HG03432 (cell line): ENCODE data around the gene SLF2.
A peak's percentile ranks its signal among the peaks of the same experiment; 100 is the strongest.
"Not testable (repeated sequence)": the region's sequence is repeated elsewhere in the genome, so short reads cannot be mapped to it uniquely, and the experiment has no call there.

ENCODE experiments used
- ATAC-seq: cut with Tn5 transposase; IDR thresholded peaks from one replicate; pipeline ENCODE4 v1.9.1; 2021; ENCODE audit warnings: mild to moderate bottlenecking, moderate library complexity; ENCODE audit not compliant: unreplicated experiment

SLF2 gene

GRCh38 chr10:100960251-100960650, 47.5 kb downstream of the SLF2 start:
- ATAC-seq = no peak

DNA sequence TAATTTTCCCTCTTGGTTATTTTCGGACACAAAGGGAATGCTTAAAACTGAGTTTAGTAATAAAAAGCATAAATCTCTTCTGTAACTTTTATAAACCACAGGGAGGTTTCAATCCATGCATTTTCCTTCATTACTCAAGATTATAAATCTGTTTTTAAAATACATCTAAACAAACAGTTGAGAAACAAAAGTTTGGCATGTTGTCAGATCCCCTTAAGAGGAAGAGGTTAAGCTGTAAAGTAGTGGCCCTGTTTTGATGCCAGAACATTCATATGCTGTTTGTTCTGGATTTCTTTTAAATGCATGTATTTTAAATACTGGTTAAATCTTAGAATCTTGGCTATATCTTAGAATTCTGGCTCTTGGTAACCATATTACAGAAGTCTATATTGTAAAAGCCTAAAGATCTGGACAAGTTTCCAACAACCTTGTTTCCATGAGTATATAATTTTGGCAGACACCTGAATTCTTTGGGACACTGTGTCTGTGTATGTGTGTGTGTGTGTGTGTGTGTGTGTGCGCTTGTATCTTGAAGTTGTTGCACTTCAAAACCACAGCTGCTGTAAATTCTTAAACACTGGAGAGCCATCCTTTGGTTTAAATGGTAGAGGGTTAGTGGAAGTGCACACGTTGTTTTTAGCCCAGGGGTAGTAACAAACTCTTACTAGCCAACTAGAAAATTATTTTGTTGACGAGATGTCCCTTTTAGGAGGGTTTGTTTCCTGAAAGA, 49.8 kb downstream of the SLF2 start:
- ATAC-seq = no peak

DNA sequence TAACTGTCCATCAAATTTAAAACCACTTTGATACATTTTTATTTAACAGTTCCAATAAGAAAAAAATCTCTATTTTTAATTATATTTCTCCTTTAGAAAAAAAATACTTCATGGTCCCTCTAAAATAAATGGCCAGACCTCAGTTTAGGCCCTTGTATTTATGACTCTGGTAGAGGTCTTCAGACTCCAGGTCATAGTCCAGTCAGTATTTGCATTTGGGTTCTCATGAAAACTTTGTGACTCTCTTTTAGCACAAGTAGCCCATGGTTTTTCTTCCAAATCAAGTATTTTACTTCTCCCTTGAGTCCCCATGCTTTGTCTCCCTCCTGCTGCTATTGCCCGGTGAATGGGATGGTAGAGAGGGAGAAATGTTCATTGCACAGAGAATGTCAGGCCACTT, 51.1 kb downstream of the SLF2 start:
- ATAC-seq = no peak

DNA sequence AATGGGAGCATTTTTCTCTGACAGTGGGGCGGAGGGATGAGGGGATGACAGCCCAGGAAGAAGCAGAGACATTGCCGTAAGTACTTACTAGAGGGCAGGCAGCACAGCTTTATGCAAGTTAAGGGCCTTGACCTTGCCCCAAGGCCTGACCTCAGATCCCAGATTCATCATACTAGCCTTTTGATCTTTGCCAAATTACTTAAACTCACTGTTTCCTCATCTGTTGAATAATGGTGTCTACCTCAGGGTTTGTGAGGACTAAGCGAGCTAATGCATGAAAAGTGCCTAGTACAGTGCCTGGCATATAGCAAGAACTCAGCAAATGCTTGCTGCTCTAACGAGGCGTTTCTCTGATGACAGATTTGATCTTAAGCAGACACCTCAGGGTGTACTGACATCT, 53.1 kb downstream of the SLF2 start:
- no peak for ATAC-seq

- no peak for ATAC-seq
These were observed 54.1 kb downstream of the SLF2 start for GRCh38 chr10:100966887-100967286.

DNA sequence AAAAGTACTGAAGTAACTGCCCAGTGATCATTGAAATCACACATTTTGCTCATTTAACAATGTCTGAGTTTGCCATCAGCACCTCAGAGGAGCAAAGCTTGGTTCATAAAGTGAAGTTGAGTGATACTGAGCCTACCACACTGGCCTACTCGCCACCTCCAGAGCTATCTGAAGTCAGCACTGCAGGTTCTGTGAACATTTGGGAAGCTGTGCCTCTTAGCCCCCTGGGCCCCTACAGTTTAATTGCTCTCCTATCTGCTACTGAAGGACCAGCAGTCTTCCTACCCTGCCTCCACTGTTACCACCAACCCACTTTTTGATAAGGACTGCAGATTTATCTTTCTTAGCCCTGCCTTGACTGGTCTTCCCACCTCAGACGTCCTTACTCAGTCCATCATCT, 54.6 kb downstream of the SLF2 start:
- no peak for ATAC-seq

DNA sequence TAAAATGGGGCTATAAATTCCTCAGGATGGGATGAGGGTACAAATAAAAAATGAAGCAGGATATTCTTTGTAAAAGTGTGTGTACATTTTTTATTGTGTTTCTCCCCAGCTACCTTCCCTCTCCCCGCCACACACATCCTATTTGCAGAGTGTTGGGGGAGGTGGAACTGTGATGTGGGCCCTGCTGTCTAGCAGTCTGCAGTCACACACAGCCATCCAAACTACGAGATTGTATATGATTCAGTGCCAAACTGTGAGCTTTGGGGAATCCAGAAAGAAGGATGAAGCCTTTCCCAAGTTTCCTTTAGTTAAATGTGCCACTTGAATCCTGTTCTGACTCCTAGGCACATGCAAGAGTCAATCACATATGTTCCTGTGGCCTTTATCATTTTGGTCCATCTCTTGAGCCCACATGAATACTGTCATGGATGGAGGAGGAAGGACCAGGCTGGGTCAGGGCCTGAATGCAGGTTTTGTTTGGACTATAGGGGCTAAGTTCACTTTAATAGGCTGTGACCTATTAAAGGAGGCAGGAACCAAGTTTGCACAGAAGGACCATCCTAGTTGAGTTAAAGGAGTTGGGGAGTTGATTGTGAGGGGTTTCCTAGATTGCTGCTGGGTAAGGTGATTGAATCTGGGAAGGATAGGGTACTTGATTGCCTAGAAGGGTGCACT, 55.4 kb downstream of the SLF2 start:
- ATAC-seq = no peak

- peak; percentile 17 for ATAC-seq
These were observed 56.1 kb downstream of the SLF2 start for GRCh38 chr10:100968863-100969186.

- ATAC-seq = peak; percentile 71
These were observed 56.7 kb downstream of the SLF2 start, which contains the start of gene SEMA4G for GRCh38 chr10:100969187-100970075. TSS of gene SEMA4G (plus strand) at chr10:100969504. CDS start at chr10:100972913, 3,409 bp downstream.

DNA sequence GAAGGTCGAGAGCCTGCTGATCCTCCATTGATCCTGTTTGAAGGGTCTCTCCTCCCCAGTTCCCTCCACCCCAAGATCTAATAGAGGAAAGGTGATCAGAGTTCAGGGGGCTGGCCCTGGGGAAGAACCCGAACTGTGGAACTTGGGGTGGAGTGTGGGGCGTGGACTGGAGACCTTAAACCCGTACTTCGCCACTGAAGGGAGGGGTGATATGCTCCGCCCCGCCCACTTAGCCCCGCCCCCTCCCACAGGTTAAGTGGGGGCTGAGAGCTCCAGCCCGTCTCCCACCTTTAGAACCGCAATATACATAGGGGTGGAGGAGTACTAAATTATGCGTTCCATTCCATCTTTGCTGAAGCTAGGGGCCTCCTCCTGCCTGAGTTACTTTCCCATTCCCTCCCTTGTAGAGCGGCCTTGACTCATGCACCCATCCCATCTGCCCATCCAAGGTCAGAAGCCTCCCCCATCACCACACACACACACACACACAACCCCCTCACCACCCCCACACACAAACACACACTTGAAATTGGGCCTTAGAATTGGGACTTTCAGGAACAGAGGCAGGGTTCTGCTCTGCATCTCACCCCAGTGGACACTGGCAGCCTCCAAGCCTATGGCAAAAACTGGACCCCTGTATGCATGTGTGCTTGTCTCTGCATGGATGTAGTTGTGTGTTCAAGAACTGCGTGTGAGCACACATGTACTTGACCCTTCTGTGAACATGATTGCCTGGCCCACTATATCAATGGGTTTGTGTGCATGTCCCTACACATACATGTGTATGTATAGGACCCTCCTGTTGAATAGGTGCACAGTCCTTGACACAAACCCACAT, 57.5 kb downstream of the SLF2 start:
- ATAC-seq = no peak

DNA sequence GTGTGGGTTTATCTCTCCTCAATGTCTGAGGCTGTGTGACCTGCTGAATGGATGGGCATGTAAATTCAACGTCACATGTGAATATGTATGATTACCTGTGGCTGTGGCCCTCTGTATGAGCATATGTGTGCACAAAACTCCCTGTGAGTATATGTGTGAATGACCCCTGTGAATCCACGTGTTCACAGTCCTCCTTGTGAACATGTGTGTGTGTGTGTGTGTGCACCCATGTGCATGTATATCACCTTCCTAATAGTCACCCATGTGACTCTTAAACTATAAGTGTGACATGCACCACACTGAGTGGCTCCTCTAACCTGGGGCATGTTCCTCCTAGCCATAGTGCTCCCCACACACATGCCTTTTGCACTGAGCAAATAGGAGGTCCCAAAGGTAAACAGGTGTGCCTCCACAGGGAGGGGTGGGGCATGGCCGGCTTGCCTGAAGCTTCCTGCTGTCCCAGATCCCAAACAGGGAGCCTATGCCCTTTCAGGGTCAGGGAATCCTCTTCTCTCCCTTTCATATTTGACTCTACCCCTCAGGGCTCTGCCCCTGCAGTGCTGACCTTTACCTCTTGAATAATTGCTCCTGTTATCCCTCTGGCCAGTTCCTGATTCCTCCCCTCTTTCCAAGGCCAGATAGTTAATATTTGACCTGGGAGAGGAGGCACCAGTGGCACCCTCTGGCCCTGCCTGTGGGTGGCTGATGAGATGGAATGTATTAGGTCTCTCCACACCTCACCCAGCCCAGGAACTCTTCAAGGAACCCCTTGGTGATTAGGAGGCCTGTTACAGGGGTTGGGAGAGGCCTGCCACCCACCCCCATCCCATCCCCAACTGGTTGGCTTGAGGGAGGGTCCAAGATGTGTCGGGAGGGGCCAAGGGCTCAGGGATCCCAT, 58.4 kb downstream of the SLF2 start:
- ATAC-seq = no peak

GRCh38 chr10:100972115-100972903, 59.5 kb downstream of the SLF2 start:
- no peak for ATAC-seq

GRCh38 chr10:100972904-100973535, 60.3 kb downstream of the SLF2 start:
- ATAC-seq = no peak

GRCh38 chr10:100975397-100975796, 62.6 kb downstream of the SLF2 start:
- not testable (repeated sequence) for ATAC-seq

- ATAC-seq = no peak
These were observed 64.1 kb downstream of the SLF2 start for GRCh38 chr10:100976906-100977305.

- ATAC-seq = no peak
These were observed 64.7 kb downstream of the SLF2 start for GRCh38 chr10:100977436-100977835.

GRCh38 chr10:100978121-100978900, 65.5 kb downstream of the SLF2 start:
- ATAC-seq = no peak

DNA sequence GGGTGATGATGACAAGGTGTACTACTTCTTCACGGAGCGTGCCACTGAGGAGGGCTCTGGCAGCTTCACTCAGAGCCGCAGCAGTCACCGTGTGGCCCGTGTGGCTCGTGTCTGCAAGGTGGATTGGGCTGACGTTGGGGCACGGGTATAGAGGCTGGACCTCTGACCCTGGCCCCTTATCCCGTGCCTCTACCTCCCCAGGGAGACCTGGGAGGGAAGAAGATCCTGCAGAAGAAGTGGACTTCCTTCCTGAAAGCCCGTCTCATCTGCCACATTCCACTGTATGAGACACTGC, 66.1 kb downstream of the SLF2 start:
- no peak for ATAC-seq
